ENCODE data around the gene RASAL2. TPM values are rescaled to one million over a fixed set of nuclear protein-coding genes. Genes with fewer than 3 reads are reported as not detected.
A peak's percentile ranks its signal among the peaks of the same experiment; 100 is the strongest.

RASAL2 gene
- total and polyA plus RNA-seq, 2 of the 4 experiments (the other 2 are of a cell fraction) = 13.1 to 20.6 TPM

DNA sequence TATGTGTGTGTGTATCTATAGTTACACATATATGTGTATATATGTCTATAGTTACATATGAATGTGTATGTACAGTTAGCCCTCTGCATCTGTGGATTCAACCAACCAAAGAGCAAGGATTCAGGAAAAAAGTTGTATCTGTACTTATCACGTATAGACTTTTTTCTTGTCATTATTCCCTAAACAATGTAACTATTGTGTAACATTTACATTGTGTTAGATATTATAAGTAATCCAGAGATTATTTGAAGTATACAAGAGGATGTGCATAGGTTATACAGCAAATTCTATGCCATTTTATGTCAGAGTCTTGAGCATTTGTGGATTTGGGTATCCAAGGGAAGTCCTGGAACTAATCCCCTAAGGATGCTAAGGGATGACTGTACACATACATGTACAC lies 71.3 kb downstream of the RASAL2 start:
- intact Hi-C loops (cut with micrococcal nuclease) = no loop called here

More for the DNA sequence above, 71.3 kb downstream of the RASAL2 start:
- Histone ChIP-seq H2BK20ac (ENCODE audit: low read depth, low read length) (no peak overlapping the region), H3K36me3 (ENCODE audit: control insufficient read depth, insufficient read depth, low read length) (no peaks in the 10 kb centered on the region), H3K9me3 (ENCODE audit: control insufficient read depth, insufficient read depth, low read length) (no peaks in the 10 kb centered on the region), H2AK9ac (replicated peaks; ENCODE audit: low read depth, low read length, poor library complexity) (no peak overlapping the region), H3K27me3 (ENCODE audit: control insufficient read depth, insufficient read depth, low read length) (no peaks in the 10 kb centered on the region), H3K56ac (ENCODE audit: extremely low read depth, insufficient read depth, low read length) (no peak overlapping the region), H3K18ac (ENCODE audit: low read depth, low read length) (no peak overlapping the region), H3K9ac (ENCODE audit: low read depth, low read length) (no peak overlapping the region), H4K91ac (ENCODE audit: insufficient read depth, low read depth, low read length) (no peak overlapping the region), H3K27ac (ENCODE audit: insufficient read depth, low read length) (no peak overlapping the region), H3K4me2 (ENCODE audit: low read depth, low read length) (no peak overlapping the region), H4K8ac (ENCODE audit: low read depth in 2 of 2, low read length in 2 of 2) (no peak overlapping the region), H3K23ac (ENCODE audit: low read depth, low read length) (no peak overlapping the region), H2AFZ (replicated peaks; ENCODE audit: low read length, poor library complexity) (no peak overlapping the region), H3K4me3 (ENCODE audit: insufficient read depth, low read depth, low read length) (no peak overlapping the region), H3K9me1 (ENCODE audit: insufficient read depth, low read length) (no peaks in the 10 kb centered on the region; the same call in 1 of the 2 replicates), H3K4ac (ENCODE audit: low read depth, low read length) (no peak overlapping the region), H2AK5ac (ENCODE audit: low read depth, low read length) (no peak overlapping the region), H4K5ac (ENCODE audit: low read depth, low read length) (no peak overlapping the region), H2BK5ac (ENCODE audit: low read depth, low read length, poor library complexity, severe bottlenecking) (no peak overlapping the region), H3K4me1 (ENCODE audit: control insufficient read depth, insufficient read depth, low read length) (no peaks in the 10 kb centered on the region; the same call in 1 of the 2 replicates), H2BK120ac (ENCODE audit: low read depth, low read length) (no peak overlapping the region), H3K79me1 (ENCODE audit: low read depth in 1 of 2, low read length in 2 of 2) (peaks cover 6 to 34% of the 10 kb centered on the region in 2 experiments; a peak in 3 of 4 replicates), H2BK15ac (ENCODE audit: low read depth, low read length) (no peak overlapping the region), H3K14ac (replicated peaks; ENCODE audit: low read depth, low read length) (no peak overlapping the region), H4K20me1 (ENCODE audit: insufficient read depth, low read length) (peaks cover 3% of the 10 kb centered on the region; the same call in 1 of the 2 replicates)
- TF ChIP-seq MXI1 (IDR thresholded peaks at IDR 0.05; ENCODE audit: borderline replicate concordance, low read depth, low read length) = no peak
- TF ChIP-seq CEBPB (IDR thresholded peaks at IDR 0.05; ENCODE audit: low read depth, low read length) = peak; percentile 52; the same call in 1 of the 2 replicates
- in situ Hi-C loops (cut with MboI; ENCODE audit: low sequenced_read_pairs) (no loop called here), dilution Hi-C loops (cut with HindIII; ENCODE audit: low sequenced_read_pairs, unreplicated experiment) (no loop called here)
- ChIA-PET POLR2A (ENCODE audit: unreplicated experiment) (no interaction called here), CTCF (no interaction called here)
- WGBS, 2 experiments (ENCODE audit: extremely low coverage in 2 of 2, insufficient read length in 1 of 2) = no CpG with 5 or more reads among the region's 1 CpG
- ATAC-seq (ENCODE audit: low read depth) (no peak), DNase-seq (no peak)
- BruUV-seq (replicated peaks) = no TSS peak
